H1 (cell line): ENCODE results near the gene UTP20. TPM values are rescaled to one million over a fixed set of nuclear protein-coding genes. Genes with fewer than 3 reads are reported as not detected.

Source experiments
- CTCF ChIA-PET: fragments of 300-600 bp; sonication (Branson Sonifier 250); formaldehyde crosslinking; loops from one replicate; lab custom pipeline; 2021; ENCODE audit not compliant: partially characterized antibody; lab: Charles Lee
- POLR2A ChIA-PET: fragments of 300-600 bp; sonication (Branson Sonifier 250); formaldehyde crosslinking; loops from one replicate; lab custom pipeline; 2021; ENCODE audit warnings: inconsistent platforms; ENCODE audit not compliant: partially characterized antibody; lab: Charles Lee
- DNase-seq, 2 experiments: peaks; one replicate each; pipeline versions ENCODE4 v3.0.0 to v3.0.0-alpha.2; 2010 to 2022; ENCODE audit warnings: low spot score in 2 of 2, low read depth in 1 of 2, mixed read lengths in 1 of 2
- FAIRE-seq: peaks from 2 replicates; lab custom pipeline; 2011; peaks lifted over from hg19 to GRCh38; lab: Jason Lieb, UNC
- H2AFZ ChIP-seq: 2 replicates; pipeline ENCODE4 v1.8.1; 2012; ENCODE audit warnings: low read length, inconsistent platforms
- H2AK5ac ChIP-seq: 2 replicates; pipeline ENCODE4 v1.6.1; 2013; ENCODE audit warnings: low read depth, low read length
- H2BK120ac ChIP-seq: replicated peaks from 2 replicates; pipeline ENCODE3; 2013; ENCODE audit warnings: low read depth, low read length, inconsistent platforms
- H2BK12ac ChIP-seq: 2 replicates; pipeline ENCODE4 v1.6.1; 2013; ENCODE audit warnings: low read depth, low read length
- H2BK15ac ChIP-seq: 2 replicates; pipeline ENCODE4 v1.6.1; 2013; ENCODE audit warnings: low read length
- H2BK20ac ChIP-seq: 2 replicates; pipeline ENCODE4 v1.6.1; 2013; ENCODE audit warnings: low read length
- H2BK5ac ChIP-seq: 2 replicates; pipeline ENCODE4 v1.6.1; 2013; ENCODE audit warnings: low read depth, low read length
- H3K14ac ChIP-seq: 2 replicates; pipeline ENCODE4 v1.6.1; 2013; ENCODE audit warnings: inconsistent platforms; ENCODE audit not compliant: insufficient read length
- H3K18ac ChIP-seq: 2 replicates; pipeline ENCODE4 v1.6.1; 2013; ENCODE audit warnings: low read length; ENCODE audit errors: extremely low read depth
- H3K23ac ChIP-seq: 2 replicates; pipeline ENCODE4 v1.6.1; 2013; ENCODE audit warnings: inconsistent platforms; ENCODE audit not compliant: insufficient read length
- H3K23me2 ChIP-seq: 2 replicates; pipeline ENCODE4 v1.6.1; 2013; ENCODE audit warnings: low read depth, low read length
- H3K27ac ChIP-seq: 2 replicates; pipeline ENCODE4 v1.6.1; 2011; ENCODE audit warnings: low read depth, low read length, inconsistent platforms
- H3K27me3 ChIP-seq, 4 experiments: replicated peaks in 1 of 4; 1 replicate in 1 of 4; 2 replicates in 3 of 4; pipeline versions ENCODE4 v1.6.1 to v1.8.1; 2011 to 2013; ENCODE audit warnings: low read length in 3 of 4, mild to moderate bottlenecking in 3 of 4, inconsistent platforms in 2 of 4, mixed read lengths in 2 of 4, moderate library complexity in 1 of 4; ENCODE audit not compliant: control insufficient read depth in 3 of 4, insufficient read depth in 3 of 4; ENCODE audit errors: extremely low read depth in 1 of 4
- H3K36me3 ChIP-seq, 4 experiments: 2 replicates each; pipeline versions ENCODE4 v1.6.1 to v1.8.1; 2011 to 2013; ENCODE audit warnings: mild to moderate bottlenecking in 4 of 4, low read length in 3 of 4, moderate library complexity in 2 of 4, control low read depth in 1 of 4, inconsistent platforms in 1 of 4; ENCODE audit not compliant: insufficient read depth in 4 of 4, control insufficient read depth in 2 of 4
- H3K4ac ChIP-seq: replicated peaks from 2 replicates; pipeline ENCODE3; 2013; ENCODE audit warnings: low read length, low read depth, mixed read lengths, inconsistent platforms; ENCODE audit not compliant: insufficient read length
- H3K4me1 ChIP-seq, 4 experiments: replicated peaks in 1 of 4; 1 replicate in 1 of 4; 2 replicates in 3 of 4; pipeline versions ENCODE4 v1.6.1 to v1.8.1; 2011 to 2013; ENCODE audit warnings: low read length in 3 of 4, inconsistent platforms in 2 of 4, mixed read lengths in 1 of 4; ENCODE audit not compliant: insufficient read depth in 4 of 4, control insufficient read depth in 3 of 4
- H3K4me2 ChIP-seq, 2 experiments: 2 replicates each; pipeline versions ENCODE4 v1.6.1 to v1.8.1; 2011 to 2013; ENCODE audit warnings: low read depth in 2 of 2, low read length in 2 of 2, control low read depth in 1 of 2, inconsistent platforms in 1 of 2, mild to moderate bottlenecking in 1 of 2; ENCODE audit not compliant: insufficient read depth in 1 of 2
- H3K4me3 ChIP-seq, 4 experiments: fragments of 200-600, 300-600 bp in 1 of 4; sonication (generic), shearing (Covaris generic), sonication (Bioruptor Twin) in 1 of 4; 2 replicates each; pipeline versions ENCODE4 v1.5.1 to v1.8.1; 2011 to 2016; ENCODE audit warnings: low read length in 4 of 4, low read depth in 3 of 4, control low read depth in 2 of 4, inconsistent platforms in 2 of 4, mild to moderate bottlenecking in 2 of 4, mixed read lengths in 1 of 4, moderate library complexity in 1 of 4; ENCODE audit not compliant: insufficient read depth in 2 of 4; ENCODE audit errors: extremely low read depth in 1 of 4
- H3K56ac ChIP-seq: replicated peaks from 2 replicates; pipeline ENCODE3; 2013; ENCODE audit warnings: low read depth, mild to moderate bottlenecking, mixed read lengths, low read length, inconsistent platforms; ENCODE audit not compliant: insufficient read length
- H3K79me1 ChIP-seq: 2 replicates; pipeline ENCODE4 v1.6.1; 2013; ENCODE audit warnings: low read depth, low read length, control low read depth
- H3K79me2 ChIP-seq, 2 experiments: 2 replicates each; pipeline versions ENCODE4 v1.6.1 to v1.8.1; 2012 to 2013; ENCODE audit warnings: low read length in 2 of 2, mild to moderate bottlenecking in 2 of 2, inconsistent platforms in 1 of 2; ENCODE audit not compliant: insufficient read depth in 2 of 2, control insufficient read depth in 1 of 2
- H3K9ac ChIP-seq, 4 experiments: replicated peaks in 1 of 4; 1 replicate in 1 of 4; 2 replicates in 3 of 4; pipeline versions ENCODE4 v1.6.1 to v1.8.1; 2011 to 2013; ENCODE audit warnings: low read depth in 3 of 4, low read length in 3 of 4, control low read depth in 2 of 4, mild to moderate bottlenecking in 2 of 4, moderate library complexity in 2 of 4, inconsistent platforms in 1 of 4; ENCODE audit errors: extremely low read depth in 1 of 4
- H3K9me3 ChIP-seq, 2 experiments: 2 replicates each; pipeline versions ENCODE4 v1.6.1 to v1.8.1; 2012 to 2013; ENCODE audit warnings: mild to moderate bottlenecking in 2 of 2, moderate library complexity in 2 of 2, control low read depth in 1 of 2, inconsistent platforms in 1 of 2, low read depth in 1 of 2, low read length in 1 of 2, mixed read lengths in 1 of 2; ENCODE audit not compliant: insufficient read depth in 2 of 2
- H4K20me1 ChIP-seq, 2 experiments: replicated peaks in 1 of 2; 2 replicates each; pipeline versions ENCODE3 to v1.8.1; 2011 to 2013; ENCODE audit warnings: inconsistent platforms in 2 of 2, low read length in 2 of 2, mild to moderate bottlenecking in 1 of 2; ENCODE audit not compliant: insufficient read depth in 2 of 2, control insufficient read depth in 1 of 2
- H4K5ac ChIP-seq: 2 replicates; pipeline ENCODE4 v1.6.1; 2013; ENCODE audit warnings: low read length, low read depth, mixed read lengths, inconsistent platforms; ENCODE audit not compliant: insufficient read length
- H4K8ac ChIP-seq: 2 replicates; pipeline ENCODE4 v1.8.0; 2013; ENCODE audit warnings: mild to moderate bottlenecking, moderate library complexity, low read length, inconsistent platforms; ENCODE audit not compliant: insufficient read depth; ENCODE audit errors: extremely low read depth
- H4K91ac ChIP-seq: replicated peaks from 2 replicates; pipeline ENCODE3; 2013; ENCODE audit warnings: low read length, mixed read lengths, inconsistent platforms; ENCODE audit not compliant: insufficient read length
- BRCA1 ChIP-seq: IDR thresholded peaks from 2 replicates; pipeline ENCODE4 v1.6.1; 2012; ENCODE audit warnings: low read depth, low read length, improper control_type of control experiment
- CTBP2 ChIP-seq: IDR thresholded peaks from 2 replicates; pipeline ENCODE4 v1.7.0; 2011; ENCODE audit warnings: borderline replicate concordance, mild to moderate bottlenecking, moderate library complexity, mixed read lengths, low read length; ENCODE audit not compliant: insufficient read depth, insufficient read length
- EP300 ChIP-seq, 2 experiments: IDR thresholded peaks; 1 replicate in 1 of 2; 2 replicates in 1 of 2; pipeline ENCODE4 v1.6.1; 2011 to 2012; ENCODE audit warnings: low read depth in 2 of 2, low read length in 2 of 2, mild to moderate bottlenecking in 2 of 2, borderline replicate concordance in 1 of 2, inconsistent platforms in 1 of 2, moderate library complexity in 1 of 2
- EZH2 ChIP-seq: fragments of 200-600 bp; sonication (generic); IDR thresholded peaks from 2 replicates; pipeline ENCODE4 v1.7.1; 2012; ENCODE audit warnings: low read depth, mild to moderate bottlenecking, moderate library complexity, low read length, inconsistent platforms; ENCODE audit not compliant: severe bottlenecking
- HDAC6 ChIP-seq: IDR thresholded peaks from one replicate; pipeline ENCODE4 v1.7.1; 2012; ENCODE audit warnings: low read depth, mild to moderate bottlenecking, inconsistent platforms, low read length, moderate library complexity
- RAD21 ChIP-seq, 2 experiments: IDR thresholded peaks in 1 of 2; conservative IDR thresholded peaks in 1 of 2; 2 replicates each; pipeline ENCODE4 v1.6.1; 2011; ENCODE audit warnings: low read depth in 2 of 2, low read length in 2 of 2, improper control_type of control experiment in 1 of 2, inconsistent platforms in 1 of 2, mild to moderate bottlenecking in 1 of 2, moderate library complexity in 1 of 2
- SIX5 ChIP-seq: IDR thresholded peaks from 2 replicates; pipeline ENCODE4 v1.6.1; 2011; ENCODE audit warnings: mild to moderate bottlenecking, low read depth, low read length
- SP1 ChIP-seq: IDR thresholded peaks from 2 replicates; pipeline ENCODE4 v1.6.1; 2011; ENCODE audit warnings: low read depth, low read length
- SP4 ChIP-seq: IDR thresholded peaks from 2 replicates; pipeline ENCODE4 v1.6.1; 2012; ENCODE audit warnings: low read length, inconsistent platforms
- TBP ChIP-seq: IDR thresholded peaks from 2 replicates; pipeline ENCODE4 v1.6.1; 2011; ENCODE audit warnings: low read depth, low read length, improper control_type of control experiment
- TCF12 ChIP-seq: IDR thresholded peaks from 2 replicates; pipeline ENCODE4 v1.6.1; 2011; ENCODE audit warnings: low read depth, mild to moderate bottlenecking, low read length
- ZNF274 ChIP-seq: IDR thresholded peaks from 2 replicates; pipeline ENCODE4 v1.7.0; 2012; ENCODE audit warnings: low read length, borderline replicate concordance; ENCODE audit errors: extremely low read depth
- WGBS, 2 experiments: shearing (Covaris generic) in 1 of 2; methylation state at CpG; one replicate each; pipeline versions ENCODE4 v1.1.6 to v1.1.7; 2013 to 2015; ENCODE audit warnings: low lambda C conversion rate in 2 of 2, mixed read lengths in 2 of 2, inconsistent platforms in 1 of 2, low coverage in 1 of 2, missing lambda C conversion rate in 1 of 2; ENCODE audit not compliant: insufficient replicate concordance in 2 of 2, insufficient coverage in 1 of 2, insufficient read length in 1 of 2; ENCODE audit errors: extremely low coverage in 1 of 2, missing lambda C conversion rate in 1 of 2; 5-methylcytosine and 5-hydroxymethylcytosine counted together
- polyA plus RNA-seq, 7 experiments: library from polyadenylated mRNA; depleted of rRNA in 3 of 7; stranded (reverse) in 5 of 7; unstranded in 2 of 7; fragments of >200 nt in 5 of 7; fragments of 200-250 nt in 2 of 7; gene quantifications; 1 replicate in 5 of 7; 2 replicates in 1 of 7; 4 replicates in 1 of 7; pipeline versions ENCODE4 v1.2.1 to v1.2.3, GENCODE V29; 2011 to 2013; ENCODE audit warnings: missing spikeins in 2 of 7, mixed read lengths in 2 of 7
- total RNA-seq: library from RNA; stranded (reverse); fragmentation: NEBNext Ultra II Directional; extraction: Animal tissue kit (Norgen Biotek cat#: 25700); gene quantifications from 2 replicates; pipeline ENCODE4 v1.2.1, GENCODE V29; 2021

The UTP20 gene
- total and polyA plus RNA-seq, 2 of the 8 experiments (the other 6 are each of a cell fraction or from before 2014, with no cell fraction given), result 8.5 to 48.4 TPM

GRCh38 chr12:101243074-101243473, 36.8 kb upstream of the UTP20 start:
- H3K56ac ChIP-seq, result no peak overlapping the region
- H3K36me3 ChIP-seq, result no peaks in the 10 kb centered on the region
- H2BK15ac ChIP-seq, result no peak overlapping the region
- H3K18ac ChIP-seq, result no peak overlapping the region
- POLR2A ChIA-PET, result no interaction called here
- no peak overlapping the region for H3K9ac ChIP-seq
- no peak overlapping the region for H4K5ac ChIP-seq
- TF ChIP-seq EP300 (IDR thresholded peaks at IDR 0.05; ENCODE audit: borderline replicate concordance in 1 of 2, low read depth in 2 of 2, low read length in 2 of 2) (no peak), SP1 (no peak), SP4 (no peak), TBP (no peak), SIX5 (no peak), RAD21 (IDR thresholded peaks at IDR 0.05 in 1 of 2, conservative IDR thresholded peaks at IDR 0.05 in 1 of 2; ENCODE audit: low read depth in 2 of 2, low read length in 2 of 2) (no peak), HDAC6 (no peak), BRCA1 (no peak), CTBP2 (no peak), ZNF274 (no peak), TCF12 (no peak), EZH2 (no peak)
- H3K23me2 ChIP-seq, result no peaks in the 10 kb centered on the region
- no peak overlapping the region for H3K4ac ChIP-seq
- H3K4me3 ChIP-seq, result no peak overlapping the region
- WGBS, 2 experiments, result 83% methylated on average over 2 of the region's 2 CpGs; no CpG with 5 or more reads in 1 of the 2 experiments
- no peak overlapping the region for H3K14ac ChIP-seq
- H2BK20ac ChIP-seq, result no peak overlapping the region
- H2AFZ ChIP-seq, result no peak overlapping the region
- H4K8ac ChIP-seq, result no peak overlapping the region
- no peaks in the 10 kb centered on the region for H3K4me1 ChIP-seq
- H3K27ac ChIP-seq, result no peak overlapping the region
- H3K27me3 ChIP-seq, result no peaks in the 10 kb centered on the region
- FAIRE-seq (no peak), DNase-seq (no peak)
- CTCF ChIA-PET, result no interaction called here
- H3K79me1 ChIP-seq, result no peaks in the 10 kb centered on the region
- no peak overlapping the region for H3K23ac ChIP-seq
- peaks cover 4% of the 10 kb centered on the region in 2 experiments; a peak in 1 of 4 replicates for H3K9me3 ChIP-seq
- no peak overlapping the region for H2BK120ac ChIP-seq
- H2BK5ac ChIP-seq, result no peak overlapping the region
- no peak overlapping the region for H2BK12ac ChIP-seq
- H4K20me1 ChIP-seq, result no peaks in the 10 kb centered on the region
- H3K4me2 ChIP-seq, result no peak overlapping the region
- no peak overlapping the region for H4K91ac ChIP-seq
- H2AK5ac ChIP-seq, result no peak overlapping the region
- no peaks in the 10 kb centered on the region for H3K79me2 ChIP-seq
